H1 (cell line): Measurements from ENCODE around the gene S1PR3. TPM values are rescaled to one million over a fixed set of nuclear protein-coding genes. Genes with fewer than 3 reads are reported as not detected.

Experiments used
- CTCF ChIA-PET: fragments of 300-600 bp; sonication (Branson Sonifier 250); formaldehyde crosslinking; loops from one replicate; lab custom pipeline; 2021; ENCODE audit not compliant: partially characterized antibody; lab: Charles Lee
- POLR2A ChIA-PET: fragments of 300-600 bp; sonication (Branson Sonifier 250); formaldehyde crosslinking; loops from one replicate; lab custom pipeline; 2021; ENCODE audit warnings: inconsistent platforms; ENCODE audit not compliant: partially characterized antibody; lab: Charles Lee
- DNase-seq, 2 experiments: peaks; one replicate each; pipeline versions ENCODE4 v3.0.0 to v3.0.0-alpha.2; 2010 to 2022; ENCODE audit warnings: low spot score in 2 of 2, low read depth in 1 of 2, mixed read lengths in 1 of 2
- FAIRE-seq: peaks from 2 replicates; lab custom pipeline; 2011; peaks lifted over from hg19 to GRCh38; lab: Jason Lieb, UNC
- H2AFZ ChIP-seq: 2 replicates; pipeline ENCODE4 v1.8.1; 2012; ENCODE audit warnings: low read length, inconsistent platforms
- H2AK5ac ChIP-seq: 2 replicates; pipeline ENCODE4 v1.6.1; 2013; ENCODE audit warnings: low read depth, low read length
- H2BK120ac ChIP-seq: replicated peaks from 2 replicates; pipeline ENCODE3; 2013; ENCODE audit warnings: low read depth, low read length, inconsistent platforms
- H2BK12ac ChIP-seq: 2 replicates; pipeline ENCODE4 v1.6.1; 2013; ENCODE audit warnings: low read depth, low read length
- H2BK15ac ChIP-seq: 2 replicates; pipeline ENCODE4 v1.6.1; 2013; ENCODE audit warnings: low read length
- H2BK20ac ChIP-seq: 2 replicates; pipeline ENCODE4 v1.6.1; 2013; ENCODE audit warnings: low read length
- H2BK5ac ChIP-seq: 2 replicates; pipeline ENCODE4 v1.6.1; 2013; ENCODE audit warnings: low read depth, low read length
- H3K14ac ChIP-seq: 2 replicates; pipeline ENCODE4 v1.6.1; 2013; ENCODE audit warnings: inconsistent platforms; ENCODE audit not compliant: insufficient read length
- H3K18ac ChIP-seq: 2 replicates; pipeline ENCODE4 v1.6.1; 2013; ENCODE audit warnings: low read length; ENCODE audit errors: extremely low read depth
- H3K23ac ChIP-seq: 2 replicates; pipeline ENCODE4 v1.6.1; 2013; ENCODE audit warnings: inconsistent platforms; ENCODE audit not compliant: insufficient read length
- H3K23me2 ChIP-seq: 2 replicates; pipeline ENCODE4 v1.6.1; 2013; ENCODE audit warnings: low read depth, low read length
- H3K27ac ChIP-seq: 2 replicates; pipeline ENCODE4 v1.6.1; 2011; ENCODE audit warnings: low read depth, low read length, inconsistent platforms
- H3K27me3 ChIP-seq, 4 experiments: replicated peaks in 1 of 4; 1 replicate in 1 of 4; 2 replicates in 3 of 4; pipeline versions ENCODE4 v1.6.1 to v1.8.1; 2011 to 2013; ENCODE audit warnings: low read length in 3 of 4, mild to moderate bottlenecking in 3 of 4, inconsistent platforms in 2 of 4, mixed read lengths in 2 of 4, moderate library complexity in 1 of 4; ENCODE audit not compliant: control insufficient read depth in 3 of 4, insufficient read depth in 3 of 4; ENCODE audit errors: extremely low read depth in 1 of 4
- H3K36me3 ChIP-seq, 4 experiments: 2 replicates each; pipeline versions ENCODE4 v1.6.1 to v1.8.1; 2011 to 2013; ENCODE audit warnings: mild to moderate bottlenecking in 4 of 4, low read length in 3 of 4, moderate library complexity in 2 of 4, control low read depth in 1 of 4, inconsistent platforms in 1 of 4; ENCODE audit not compliant: insufficient read depth in 4 of 4, control insufficient read depth in 2 of 4
- H3K4ac ChIP-seq: replicated peaks from 2 replicates; pipeline ENCODE3; 2013; ENCODE audit warnings: low read length, low read depth, mixed read lengths, inconsistent platforms; ENCODE audit not compliant: insufficient read length
- H3K4me1 ChIP-seq, 4 experiments: replicated peaks in 1 of 4; 1 replicate in 1 of 4; 2 replicates in 3 of 4; pipeline versions ENCODE4 v1.6.1 to v1.8.1; 2011 to 2013; ENCODE audit warnings: low read length in 3 of 4, inconsistent platforms in 2 of 4, mixed read lengths in 1 of 4; ENCODE audit not compliant: insufficient read depth in 4 of 4, control insufficient read depth in 3 of 4
- H3K4me2 ChIP-seq, 2 experiments: 2 replicates each; pipeline versions ENCODE4 v1.6.1 to v1.8.1; 2011 to 2013; ENCODE audit warnings: low read depth in 2 of 2, low read length in 2 of 2, control low read depth in 1 of 2, inconsistent platforms in 1 of 2, mild to moderate bottlenecking in 1 of 2; ENCODE audit not compliant: insufficient read depth in 1 of 2
- H3K4me3 ChIP-seq, 4 experiments: fragments of 200-600, 300-600 bp in 1 of 4; sonication (generic), shearing (Covaris generic), sonication (Bioruptor Twin) in 1 of 4; 2 replicates each; pipeline versions ENCODE4 v1.5.1 to v1.8.1; 2011 to 2016; ENCODE audit warnings: low read length in 4 of 4, low read depth in 3 of 4, control low read depth in 2 of 4, inconsistent platforms in 2 of 4, mild to moderate bottlenecking in 2 of 4, mixed read lengths in 1 of 4, moderate library complexity in 1 of 4; ENCODE audit not compliant: insufficient read depth in 2 of 4; ENCODE audit errors: extremely low read depth in 1 of 4
- H3K56ac ChIP-seq: replicated peaks from 2 replicates; pipeline ENCODE3; 2013; ENCODE audit warnings: low read depth, mild to moderate bottlenecking, mixed read lengths, low read length, inconsistent platforms; ENCODE audit not compliant: insufficient read length
- H3K79me1 ChIP-seq: 2 replicates; pipeline ENCODE4 v1.6.1; 2013; ENCODE audit warnings: low read depth, low read length, control low read depth
- H3K79me2 ChIP-seq, 2 experiments: 2 replicates each; pipeline versions ENCODE4 v1.6.1 to v1.8.1; 2012 to 2013; ENCODE audit warnings: low read length in 2 of 2, mild to moderate bottlenecking in 2 of 2, inconsistent platforms in 1 of 2; ENCODE audit not compliant: insufficient read depth in 2 of 2, control insufficient read depth in 1 of 2
- H3K9ac ChIP-seq, 4 experiments: replicated peaks in 1 of 4; 1 replicate in 1 of 4; 2 replicates in 3 of 4; pipeline versions ENCODE4 v1.6.1 to v1.8.1; 2011 to 2013; ENCODE audit warnings: low read depth in 3 of 4, low read length in 3 of 4, control low read depth in 2 of 4, mild to moderate bottlenecking in 2 of 4, moderate library complexity in 2 of 4, inconsistent platforms in 1 of 4; ENCODE audit errors: extremely low read depth in 1 of 4
- H3K9me3 ChIP-seq, 2 experiments: 2 replicates each; pipeline versions ENCODE4 v1.6.1 to v1.8.1; 2012 to 2013; ENCODE audit warnings: mild to moderate bottlenecking in 2 of 2, moderate library complexity in 2 of 2, control low read depth in 1 of 2, inconsistent platforms in 1 of 2, low read depth in 1 of 2, low read length in 1 of 2, mixed read lengths in 1 of 2; ENCODE audit not compliant: insufficient read depth in 2 of 2
- H4K20me1 ChIP-seq, 2 experiments: replicated peaks in 1 of 2; 2 replicates each; pipeline versions ENCODE3 to v1.8.1; 2011 to 2013; ENCODE audit warnings: inconsistent platforms in 2 of 2, low read length in 2 of 2, mild to moderate bottlenecking in 1 of 2; ENCODE audit not compliant: insufficient read depth in 2 of 2, control insufficient read depth in 1 of 2
- H4K5ac ChIP-seq: 2 replicates; pipeline ENCODE4 v1.6.1; 2013; ENCODE audit warnings: low read length, low read depth, mixed read lengths, inconsistent platforms; ENCODE audit not compliant: insufficient read length
- H4K8ac ChIP-seq: 2 replicates; pipeline ENCODE4 v1.8.0; 2013; ENCODE audit warnings: mild to moderate bottlenecking, moderate library complexity, low read length, inconsistent platforms; ENCODE audit not compliant: insufficient read depth; ENCODE audit errors: extremely low read depth
- H4K91ac ChIP-seq: replicated peaks from 2 replicates; pipeline ENCODE3; 2013; ENCODE audit warnings: low read length, mixed read lengths, inconsistent platforms; ENCODE audit not compliant: insufficient read length
- YY1 ChIP-seq: IDR thresholded peaks from 2 replicates; pipeline ENCODE4 v1.6.1; 2011; ENCODE audit warnings: low read depth, mild to moderate bottlenecking, low read length
- WGBS, 2 experiments: shearing (Covaris generic) in 1 of 2; methylation state at CpG; one replicate each; pipeline versions ENCODE4 v1.1.6 to v1.1.7; 2013 to 2015; ENCODE audit warnings: low lambda C conversion rate in 2 of 2, mixed read lengths in 2 of 2, inconsistent platforms in 1 of 2, low coverage in 1 of 2, missing lambda C conversion rate in 1 of 2; ENCODE audit not compliant: insufficient replicate concordance in 2 of 2, insufficient coverage in 1 of 2, insufficient read length in 1 of 2; ENCODE audit errors: extremely low coverage in 1 of 2, missing lambda C conversion rate in 1 of 2; 5-methylcytosine and 5-hydroxymethylcytosine counted together
- polyA plus RNA-seq, 7 experiments: library from polyadenylated mRNA; depleted of rRNA in 3 of 7; stranded (reverse) in 5 of 7; unstranded in 2 of 7; fragments of >200 nt in 5 of 7; fragments of 200-250 nt in 2 of 7; gene quantifications; 1 replicate in 5 of 7; 2 replicates in 1 of 7; 4 replicates in 1 of 7; pipeline versions ENCODE4 v1.2.1 to v1.2.3, GENCODE V29; 2011 to 2013; ENCODE audit warnings: missing spikeins in 2 of 7, mixed read lengths in 2 of 7
- total RNA-seq: library from RNA; stranded (reverse); fragmentation: NEBNext Ultra II Directional; extraction: Animal tissue kit (Norgen Biotek cat#: 25700); gene quantifications from 2 replicates; pipeline ENCODE4 v1.2.1, GENCODE V29; 2021

S1PR3 gene
- total and polyA plus RNA-seq, 2 of the 8 experiments (the other 6 are each of a cell fraction or from before 2014, with no cell fraction given): 3.7 to 6.4 TPM

GRCh38 chr9:89052470-89053097, 61.3 kb downstream of the S1PR3 start:
- no peak overlapping the region for H4K91ac ChIP-seq
- H4K8ac ChIP-seq: no peak overlapping the region
- H2BK15ac ChIP-seq: no peak overlapping the region
- no peak for TF ChIP-seq YY1
- H3K4me1 ChIP-seq: no peaks in the 10 kb centered on the region
- no peak overlapping the region for H2BK20ac ChIP-seq
- no peak overlapping the region for H3K4me2 ChIP-seq
- no peak overlapping the region for H2BK120ac ChIP-seq
- H3K23me2 ChIP-seq: no peaks in the 10 kb centered on the region
- H2BK5ac ChIP-seq: no peak overlapping the region
- H4K20me1 ChIP-seq: no peaks in the 10 kb centered on the region
- no peak overlapping the region for H2AFZ ChIP-seq
- H2BK12ac ChIP-seq: no peak overlapping the region
- no peak overlapping the region for H3K9ac ChIP-seq
- H3K79me2 ChIP-seq: no peaks in the 10 kb centered on the region
- DNase-seq: no peak
- no peak overlapping the region for H3K14ac ChIP-seq
- H3K4ac ChIP-seq: no peak overlapping the region
- 97% methylated on average over 6 of the region's 6 CpGs; no CpG with 5 or more reads in 1 of the 2 experiments for WGBS, 2 experiments
- no peak overlapping the region for H3K27ac ChIP-seq
- no peak overlapping the region for H3K4me3 ChIP-seq
- no peak for FAIRE-seq
- ChIA-PET POLR2A (interaction anchor here (1.1 kb wide), 1 partner anchor 14 kb away, joined by 3 read pairs; no protein-coding TSS in a partner anchor), CTCF (no interaction called here)
- no peak overlapping the region for H4K5ac ChIP-seq
- no peak overlapping the region for H2AK5ac ChIP-seq
- H3K36me3 ChIP-seq: no peaks in the 10 kb centered on the region
- no peak overlapping the region for H3K18ac ChIP-seq
- no peaks in the 10 kb centered on the region for H3K79me1 ChIP-seq
- no peaks in the 10 kb centered on the region for H3K9me3 ChIP-seq
- no peak overlapping the region for H3K56ac ChIP-seq
- H3K27me3 ChIP-seq: no peaks in the 10 kb centered on the region
- H3K23ac ChIP-seq: no peak overlapping the region
